Activated naive CD4-positive, alpha-beta T cell treated with anti-CD3 and anti-CD28 coated beads for 36 hours (primary cell): ENCODE data around the gene SCAI. TPM values are rescaled to one million over a fixed set of nuclear protein-coding genes. Genes with fewer than 3 reads are reported as not detected.

Experiments used
- total RNA-seq, 2 experiments: library from RNA; stranded (reverse); gene quantifications; one replicate each; pipeline ENCODE4 v1.2.3, GENCODE V29; 2021

SCAI gene
- total RNA-seq, 2 experiments from 2014 or later, result 9.6 to 11.8 TPM

Other genes with a start within 250 kb of the SCAI start
- gene GOLGA1, start 202.4 kb downstream of the SCAI start, total RNA-seq, result 10 to 100 TPM; 14.3 to 15.8 TPM
- gene PPP6C, start 46.3 kb upstream of the SCAI start, total RNA-seq, result 10 to 100 TPM; 43.6 to 46.3 TPM
- gene RABEPK, start 57.0 kb upstream of the SCAI start, total RNA-seq, result 10 to 100 TPM; 18.4 to 19.8 TPM
- 100 to 1,000 TPM; 136 to 138 TPM for gene HSPA5, start 97.8 kb upstream of the SCAI start, total RNA-seq
- 10 to 100 TPM; 38.1 to 40.0 TPM for gene GAPVD1, start 118.3 kb upstream of the SCAI start, total RNA-seq